ENCODE data around the gene IBTK.
"Not testable (repeated sequence)": the region's sequence is repeated elsewhere in the genome, so short reads cannot be mapped to it uniquely, and the experiment has no call there.

Gene IBTK

DNA sequence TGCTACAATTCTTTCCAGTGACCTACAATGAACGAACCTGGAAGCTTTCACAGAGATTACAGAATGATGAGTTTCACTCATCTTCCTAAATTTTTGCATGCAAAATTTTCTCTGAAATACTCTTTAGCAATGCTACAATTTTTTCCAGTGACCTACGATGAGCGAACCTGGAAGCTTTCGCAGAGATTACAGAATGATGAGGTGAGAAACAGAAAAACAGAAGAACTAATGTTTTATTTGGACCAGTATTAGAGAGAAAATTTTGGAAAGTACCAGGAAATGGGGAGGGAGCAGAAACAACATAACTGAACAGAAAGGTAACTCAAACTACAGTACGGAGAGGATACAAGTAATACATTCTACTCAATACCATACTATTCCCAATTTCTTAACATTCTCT lies 75.0 kb downstream of the IBTK start:
- DNase-seq: no peak

DNA sequence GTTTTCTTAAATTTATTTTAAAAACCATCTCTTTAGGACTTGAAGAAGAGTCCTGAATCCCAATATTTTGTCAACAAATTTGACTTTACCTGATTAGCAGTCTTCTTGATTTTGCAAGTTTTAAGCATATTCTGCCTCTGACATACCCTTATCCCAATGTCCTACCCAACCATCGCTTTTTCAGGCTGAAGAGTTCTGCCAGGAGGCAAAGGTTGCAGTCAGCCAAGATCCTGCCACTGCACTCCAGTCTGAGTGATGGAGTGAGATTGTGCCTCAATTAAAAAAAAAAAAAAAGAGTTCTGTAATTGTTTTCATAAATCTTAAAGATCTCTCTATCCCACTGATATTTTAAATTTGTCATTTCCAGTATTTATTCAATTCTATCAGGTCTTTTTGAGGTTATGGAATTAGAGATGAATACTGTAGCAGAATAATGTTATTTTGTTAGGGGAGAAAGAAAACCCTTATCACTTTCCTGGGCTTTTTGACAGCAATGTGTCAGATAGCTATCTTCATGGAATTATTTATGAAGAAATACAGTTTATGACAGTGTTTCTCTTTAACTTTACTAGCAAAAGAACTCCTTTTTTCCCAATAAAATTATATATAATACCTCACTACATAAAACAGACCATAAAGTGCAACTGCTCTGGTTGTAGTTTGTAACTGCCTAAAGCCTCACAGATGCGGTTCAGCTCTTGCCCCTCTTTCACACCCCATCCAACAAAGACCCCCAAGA lies 78.2 kb downstream of the IBTK start:
- DNase-seq: no peak

DNA sequence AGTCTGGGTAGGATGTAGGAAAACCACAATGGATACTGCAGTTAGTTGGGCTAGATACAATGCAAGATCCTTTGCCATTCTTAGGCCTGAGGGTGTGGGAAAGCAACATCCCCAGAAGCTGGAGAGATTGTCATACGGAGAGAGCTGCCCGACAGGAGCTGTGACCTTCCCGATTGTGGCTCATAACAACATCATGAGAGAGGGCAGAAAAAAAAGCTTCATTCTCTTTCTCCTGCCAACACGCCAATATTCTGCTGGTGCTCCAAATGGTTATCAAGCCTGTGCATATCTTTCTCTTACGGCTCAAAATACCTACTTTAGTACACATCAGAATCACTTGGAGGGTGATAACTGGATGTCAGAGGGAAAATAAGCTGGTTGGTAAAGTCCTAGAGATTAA lies 81.1 kb downstream of the IBTK start:
- DNase-seq: no peak

- no peak for DNase-seq
Measured at GRCh38 chr6:82160255-82160990, 87.1 kb downstream of the IBTK start.

GRCh38 chr6:82152786-82153185 lies 94.8 kb downstream of the IBTK start:
- DNase-seq: not testable (repeated sequence)

- DNase-seq: not testable (repeated sequence)
Measured at GRCh38 chr6:82151147-82151546, 96.4 kb downstream of the IBTK start.

- no peak for DNase-seq
Measured at GRCh38 chr6:82145926-82146452, 101.6 kb downstream of the IBTK start.

DNA sequence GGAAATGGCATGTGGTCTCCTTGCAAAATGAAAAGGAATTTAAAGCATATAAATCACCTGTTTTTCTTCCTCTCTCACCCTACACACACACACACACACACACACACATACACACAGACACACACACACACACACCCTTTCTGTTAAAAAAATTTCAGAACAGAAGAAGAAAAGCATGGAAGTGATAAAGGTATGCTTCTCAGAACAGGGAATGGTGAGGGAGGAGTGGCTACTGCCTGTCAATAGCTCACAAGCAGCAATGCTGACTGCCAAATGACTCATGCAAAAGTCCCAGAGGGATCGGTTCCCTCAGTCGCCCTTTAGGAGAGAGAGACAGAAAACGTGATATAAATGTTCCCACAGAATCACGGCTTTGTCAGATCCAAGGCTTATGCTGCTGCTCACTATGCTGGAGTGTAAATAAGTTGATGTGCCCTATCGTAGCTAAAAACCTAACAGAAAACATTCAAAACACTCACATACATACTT lies 102.6 kb downstream of the IBTK start:
- no peak for DNase-seq

- DNase-seq: no peak
Measured at GRCh38 chr6:82144007-82144851, 103.3 kb downstream of the IBTK start.

- no peak for DNase-seq
Measured at GRCh38 chr6:82143041-82143481, 104.5 kb downstream of the IBTK start.

GRCh38 chr6:82142524-82142923 lies 105.0 kb downstream of the IBTK start:
- no peak for DNase-seq

DNA sequence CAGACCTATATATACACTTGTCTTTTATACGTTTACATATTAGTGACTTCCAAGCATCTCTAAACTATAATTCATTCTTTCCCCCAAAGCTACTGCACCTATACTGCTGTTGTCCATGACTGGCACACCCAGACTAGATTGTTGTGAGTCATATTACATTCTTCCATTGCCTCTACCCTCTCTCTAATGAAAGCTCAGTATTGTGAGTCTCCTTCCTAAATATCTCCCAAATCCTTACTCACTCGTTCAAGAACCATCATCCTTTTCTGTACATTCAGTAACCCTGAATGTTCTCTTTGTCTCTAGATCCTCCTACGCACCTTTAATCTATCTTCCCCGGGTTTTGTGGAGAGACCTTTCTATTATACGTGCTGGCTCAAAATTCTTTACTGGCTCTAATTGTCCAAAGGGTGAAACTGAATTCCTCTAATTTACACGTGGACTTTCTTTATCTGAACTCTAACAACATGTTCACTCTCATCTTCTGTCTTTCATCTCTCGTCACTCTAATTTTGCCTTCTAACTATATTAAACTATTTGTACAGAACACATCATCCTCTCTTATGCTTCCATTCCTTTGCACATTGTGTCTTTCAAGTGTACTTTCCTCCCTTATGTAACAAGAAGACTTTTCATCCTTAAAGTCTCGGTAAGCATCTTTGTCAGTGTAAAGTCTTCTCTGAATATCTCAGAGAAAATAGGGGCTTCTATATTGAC lies 109.3 kb downstream of the IBTK start:
- no peak for DNase-seq

- DNase-seq: peak; percentile 5
Measured at GRCh38 chr6:82131441-82131840, 116.1 kb downstream of the IBTK start.

- DNase-seq: no peak
Measured at GRCh38 chr6:82129797-82130196, 117.7 kb downstream of the IBTK start.

DNA sequence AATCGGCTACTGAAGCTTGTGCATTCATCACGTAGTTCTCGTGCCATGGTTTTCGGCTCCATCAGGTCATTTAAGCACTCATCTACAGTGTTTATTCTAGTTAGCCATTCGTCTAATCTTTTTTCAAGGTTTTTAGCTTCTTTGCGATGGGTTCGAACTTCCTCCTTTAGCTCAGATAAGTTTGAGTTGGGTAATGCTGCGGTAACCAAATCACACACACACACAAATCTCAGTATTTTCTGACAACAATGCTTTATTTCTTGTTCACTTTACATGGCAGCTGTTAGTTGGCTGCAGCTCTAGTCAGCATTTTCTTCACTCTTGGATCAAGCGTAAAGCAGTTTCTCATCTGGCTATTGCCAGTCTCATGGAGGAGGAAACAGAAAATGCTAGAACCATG lies 118.6 kb downstream of the IBTK start:
- not testable (repeated sequence) for DNase-seq

DNA sequence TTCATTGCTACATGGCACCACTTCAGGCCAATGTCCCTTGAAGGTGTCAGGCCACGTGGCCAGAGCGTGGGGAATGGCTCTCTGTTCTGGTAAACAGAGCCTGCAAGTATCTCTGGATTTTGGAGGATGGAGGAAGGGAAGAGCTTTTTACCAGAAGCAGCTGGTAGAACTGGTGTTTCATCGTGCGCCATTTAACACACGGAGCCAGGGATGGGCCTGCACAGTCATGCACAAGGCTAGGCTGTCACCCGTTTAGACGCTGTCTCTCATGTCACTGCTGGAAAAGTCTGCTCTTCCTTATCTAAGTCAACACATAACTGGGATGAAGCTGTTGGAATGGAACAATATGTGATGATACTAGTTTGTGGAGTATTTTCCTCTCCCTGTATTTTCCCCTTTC lies 123.9 kb downstream of the IBTK start:
- no peak for DNase-seq

All from NCI-H524 treated with DMSO at 0.1 percent for 48 hours (cell line).